IgD-negative memory B cell (primary cell): ENCODE results near the gene NSUN4. TPM values are rescaled to one million over a fixed set of nuclear protein-coding genes. Genes with fewer than 3 reads are reported as not detected.
"Not testable (repeated sequence)": the region's sequence is repeated elsewhere in the genome, so short reads cannot be mapped to it uniquely, and the experiment has no call there.

Experiments used
- H3K27ac Mint-ChIP-seq, 3 donors: one replicate each; pipeline ENCODE4 v1.8.0; 2020 to 2022; ENCODE audit warnings: mild to moderate bottlenecking in 3 of 3, mixed read lengths in 3 of 3, moderate library complexity in 1 of 3
- H3K27me3 Mint-ChIP-seq: one replicate; pipeline ENCODE4 v1.8.0; 2021; ENCODE audit warnings: mixed read lengths
- H3K36me3 Mint-ChIP-seq: one replicate; pipeline ENCODE4 v1.8.0; 2020; ENCODE audit warnings: mild to moderate bottlenecking, mixed read lengths
- H3K4me1 Mint-ChIP-seq, 3 donors: one replicate each; pipeline ENCODE4 v1.8.0; 2020 to 2022; ENCODE audit warnings: mixed read lengths in 3 of 3, mild to moderate bottlenecking in 1 of 3
- H3K4me3 Mint-ChIP-seq, 4 donors: one replicate each; pipeline ENCODE4 v1.8.0; 2020 to 2022; ENCODE audit warnings: mild to moderate bottlenecking in 4 of 4, mixed read lengths in 4 of 4, moderate library complexity in 3 of 4
- H3K9me3 Mint-ChIP-seq, 3 donors: one replicate each; pipeline ENCODE4 v1.8.0; 2020 to 2021; ENCODE audit warnings: mixed read lengths in 3 of 3, mild to moderate bottlenecking in 1 of 3
- polyA plus RNA-seq: library from polyadenylated mRNA; unstranded; fragments of 300-500 nt; fragmentation: Illumina TruSeq; gene quantifications from one replicate; pipeline ENCODE4 v1.2.3, GENCODE V29; 2021

The NSUN4 gene
- polyA plus RNA-seq, 1 donor from 2014 or later, result 26.8 TPM

- Mint-ChIP-seq H3K36me3 (peaks cover 4% of the 10 kb centered on the region), H3K27me3 (no peaks in the 10 kb centered on the region), H3K4me1 (peaks cover 0 to under 1% (median 0%) of the 10 kb centered on the region in 3 donors), H3K4me3 (no peak overlapping the region), H3K9me3 (no peaks in the 10 kb centered on the region), H3K27ac (peak overlapping the region in 1 of 3 donors; percentile 15)
Measured at GRCh38 chr1:46315669-46316403, 24.8 kb upstream of the NSUN4 start.

GRCh38 chr1:46317323-46317722 is 23.3 kb upstream of the NSUN4 start:
- H3K36me3 Mint-ChIP-seq, result peaks cover 4% of the 10 kb centered on the region
- no peaks in the 10 kb centered on the region for H3K27me3 Mint-ChIP-seq
- no peak overlapping the region for H3K27ac Mint-ChIP-seq
- H3K4me3 Mint-ChIP-seq, result no peak overlapping the region
- H3K9me3 Mint-ChIP-seq, result no peaks in the 10 kb centered on the region
- peaks cover 0 to 8% (median 2%) of the 10 kb centered on the region in 3 donors for H3K4me1 Mint-ChIP-seq

- H3K27ac Mint-ChIP-seq, result not testable (repeated sequence)
Measured at GRCh38 chr1:46319301-46319700, 21.3 kb upstream of the NSUN4 start.

GRCh38 chr1:46319960-46320914 is 20.4 kb upstream of the NSUN4 start:
- not testable (repeated sequence) for H3K27me3 Mint-ChIP-seq, H3K9me3 Mint-ChIP-seq, H3K4me3 Mint-ChIP-seq, H3K36me3 Mint-ChIP-seq
- peaks cover 2 to 11% (median 3%) of the 10 kb centered on the region in 3 donors for H3K4me1 Mint-ChIP-seq
- peak overlapping the region in 2 of 3 donors; percentile 19 to 68 for H3K27ac Mint-ChIP-seq

More at GRCh38 chr1:46319301-46319700, 21.3 kb upstream of the NSUN4 start:
- not testable (repeated sequence) for H3K4me3 Mint-ChIP-seq, H3K27me3 Mint-ChIP-seq, H3K9me3 Mint-ChIP-seq, H3K36me3 Mint-ChIP-seq, H3K4me1 Mint-ChIP-seq

GRCh38 chr1:46322191-46322590 is 18.4 kb upstream of the NSUN4 start:
- H3K4me3 Mint-ChIP-seq, result peak overlapping the region in 1 of 4 donors; percentile 0
- not testable (repeated sequence) for H3K36me3 Mint-ChIP-seq, H3K9me3 Mint-ChIP-seq, H3K27me3 Mint-ChIP-seq
- peaks cover 14 to 23% (median 16%) of the 10 kb centered on the region in 3 donors for H3K4me1 Mint-ChIP-seq
- H3K27ac Mint-ChIP-seq, result peak overlapping the region in 1 of 3 donors; percentile 23

- not testable (repeated sequence) for H3K36me3 Mint-ChIP-seq, H3K9me3 Mint-ChIP-seq, H3K27me3 Mint-ChIP-seq
- peak overlapping the region; percentile 93 to 99 (median 96) for H3K27ac Mint-ChIP-seq
- H3K4me3 Mint-ChIP-seq, result peak overlapping the region in 3 of 4 donors; percentile 51 to 82 (median 54)
- peaks cover 21 to 34% (median 26%) of the 10 kb centered on the region in 3 donors for H3K4me1 Mint-ChIP-seq
Measured at GRCh38 chr1:46325285-46326076, 15.1 kb upstream of the NSUN4 start.

GRCh38 chr1:46328182-46328581 is 12.4 kb upstream of the NSUN4 start:
- H3K36me3 Mint-ChIP-seq, H3K27me3 Mint-ChIP-seq, H3K9me3 Mint-ChIP-seq: not testable (repeated sequence)
- Mint-ChIP-seq H3K4me3 (peak overlapping the region in 2 of 4 donors; percentile 52 to 76), H3K4me1 (peaks cover 42 to 51% (median 42%) of the 10 kb centered on the region in 3 donors), H3K27ac (peak overlapping the region in 2 of 3 donors; percentile 23 to 60)

GRCh38 chr1:46329807-46330206 is 10.8 kb upstream of the NSUN4 start:
- peaks cover 53 to 57% (median 53%) of the 10 kb centered on the region in 3 donors for H3K4me1 Mint-ChIP-seq
- H3K9me3 Mint-ChIP-seq, H3K27me3 Mint-ChIP-seq, H3K36me3 Mint-ChIP-seq: not testable (repeated sequence)
- peak overlapping the region; percentile 27 to 97 (median 63) for H3K27ac Mint-ChIP-seq
- H3K4me3 Mint-ChIP-seq, result peak overlapping the region; percentile 50 to 85 (median 82)

GRCh38 chr1:46330381-46330780 is 10.2 kb upstream of the NSUN4 start:
- peaks cover 49 to 54% (median 50%) of the 10 kb centered on the region in 3 donors for H3K4me1 Mint-ChIP-seq
- H3K27me3 Mint-ChIP-seq, H3K9me3 Mint-ChIP-seq, H3K36me3 Mint-ChIP-seq: not testable (repeated sequence)
- peak overlapping the region; percentile 50 to 85 (median 70) for H3K4me3 Mint-ChIP-seq
- peak overlapping the region in 2 of 3 donors; percentile 97 to 98 for H3K27ac Mint-ChIP-seq

- Mint-ChIP-seq H3K4me1 (peaks cover 40 to 44% (median 41%) of the 10 kb centered on the region in 3 donors), H3K27ac (peak overlapping the region; percentile 96 to 98 (median 97)), H3K4me3 (peak overlapping the region; percentile 78 to 96 (median 80))
- not testable (repeated sequence) for H3K9me3 Mint-ChIP-seq, H3K36me3 Mint-ChIP-seq, H3K27me3 Mint-ChIP-seq
Measured at GRCh38 chr1:46331786-46332540, 8.6 kb upstream of the NSUN4 start.

GRCh38 chr1:46333300-46334029 is 7.1 kb upstream of the NSUN4 start:
- Mint-ChIP-seq H3K36me3 (peaks cover 3% of the 10 kb centered on the region), H3K27ac (peak overlapping the region; percentile 90 to 97 (median 96)), H3K27me3 (no peaks in the 10 kb centered on the region), H3K9me3 (no peaks in the 10 kb centered on the region), H3K4me1 (peaks cover 33 to 39% (median 37%) of the 10 kb centered on the region in 3 donors), H3K4me3 (peak overlapping the region in 3 of 4 donors; percentile 43 to 96 (median 81))

- H3K36me3 Mint-ChIP-seq, result peaks cover 3% of the 10 kb centered on the region
- peak overlapping the region in 2 of 4 donors; percentile 8 to 81 for H3K4me3 Mint-ChIP-seq
- peaks cover 35 to 39% (median 37%) of the 10 kb centered on the region in 3 donors for H3K4me1 Mint-ChIP-seq
- peak overlapping the region; percentile 90 to 97 (median 96) for H3K27ac Mint-ChIP-seq
- H3K27me3 Mint-ChIP-seq, result no peaks in the 10 kb centered on the region
- H3K9me3 Mint-ChIP-seq, result no peaks in the 10 kb centered on the region
Measured at GRCh38 chr1:46334030-46334384, 6.6 kb upstream of the NSUN4 start.

- Mint-ChIP-seq H3K36me3 (peaks cover 3% of the 10 kb centered on the region), H3K9me3 (peaks cover 0 to 2% (median 0%) of the 10 kb centered on the region in 3 donors), H3K4me3 (peak overlapping the region in 1 of 4 donors; percentile 26), H3K27me3 (no peaks in the 10 kb centered on the region), H3K4me1 (peaks cover 35 to 36% (median 35%) of the 10 kb centered on the region in 3 donors), H3K27ac (no peak overlapping the region)
Measured at GRCh38 chr1:46335081-46335480, 5.5 kb upstream of the NSUN4 start.
